NB4 (cell line): ENCODE results near the gene FAM53A.

ENCODE experiments used
- DNase-seq: peaks from one replicate; pipeline ENCODE4 v3.0.0; 2010; ENCODE audit warnings: low read depth
- H3K4me3 ChIP-seq: one replicate; pipeline ENCODE4 v1.5.1; 2011; ENCODE audit warnings: mild to moderate bottlenecking, low read depth, low read length, moderate library complexity
- CTCF ChIP-seq: IDR thresholded peaks from one replicate; pipeline ENCODE4 v1.5.1; 2012; ENCODE audit warnings: low read depth, low read length
- MAX ChIP-seq: IDR thresholded peaks from 2 replicates; pipeline ENCODE4 v1.6.1; 2011; ENCODE audit warnings: low read depth, low read length
- MYC ChIP-seq: IDR thresholded peaks from 2 replicates; pipeline ENCODE4 v1.6.1; 2011; ENCODE audit warnings: low read depth, low read length
- POLR2A ChIP-seq: IDR thresholded peaks from 2 replicates; pipeline ENCODE4 v1.6.1; 2011; ENCODE audit warnings: mild to moderate bottlenecking; ENCODE audit not compliant: insufficient read length; ENCODE audit errors: extremely low read depth

FAM53A gene

GRCh38 chr4:1601533-1601835 lies 82.6 kb downstream of the FAM53A start:
- TF ChIP-seq MYC (no peak), POLR2A (no peak), MAX (no peak), CTCF (no peak)
- H3K4me3 ChIP-seq: no peak overlapping the region
- DNase-seq: no peak

- TF ChIP-seq MYC (no peak), POLR2A (no peak), CTCF (no peak), MAX (no peak)
- H3K4me3 ChIP-seq: no peak overlapping the region
- DNase-seq: no peak
Observed at GRCh38 chr4:1600811-1601532, 83.1 kb downstream of the FAM53A start.

GRCh38 chr4:1600211-1600780 lies 83.8 kb downstream of the FAM53A start:
- no peak overlapping the region for H3K4me3 ChIP-seq
- no peak for TF ChIP-seq MYC
- no peak for TF ChIP-seq MAX
- no peak for TF ChIP-seq CTCF
- TF ChIP-seq POLR2A: no peak
- DNase-seq: no peak

- no peak overlapping the region for H3K4me3 ChIP-seq
- TF ChIP-seq MAX: no peak
- no peak for TF ChIP-seq CTCF
- TF ChIP-seq POLR2A: no peak
- TF ChIP-seq MYC: no peak
- DNase-seq: peak; percentile 43
Observed at GRCh38 chr4:1599491-1600210, 84.5 kb downstream of the FAM53A start.

- no peak for DNase-seq
- no peak for TF ChIP-seq MYC
- TF ChIP-seq CTCF: no peak
- TF ChIP-seq MAX: no peak
- no peak for TF ChIP-seq POLR2A
- no peak overlapping the region for H3K4me3 ChIP-seq
Observed at GRCh38 chr4:1599026-1599481, 85.1 kb downstream of the FAM53A start.
